Right lobe of liver (tissue), 4 donors: Measurements from ENCODE around the gene KYAT1.

Experiments
- POLR2A ChIP-seq: fragments of 450-650 bp; IDR thresholded peaks from one replicate; pipeline ENCODE4 v1.6.1; 2017; ENCODE audit warnings: antibody characterized with exemption, mild to moderate bottlenecking
- TF ChIP-seq, protein P1 (sequence below), 4 donors: fragments of 200-600 bp in 3 of 4; fragments of 450-650 bp in 1 of 4; IDR thresholded peaks; one replicate each; pipeline versions ENCODE4 v1.5.1 to v1.8.0; 2016 to 2022; ENCODE audit warnings: antibody characterized with exemption in 4 of 4, mild to moderate bottlenecking in 2 of 4
- donor health status: DM: no; HTN: no; CAD: no.
- donor health status: DM: no; HTN: no; CAD: no.
- donor health status: DM: no; HTN: yes; CAD: no.

DNA sequence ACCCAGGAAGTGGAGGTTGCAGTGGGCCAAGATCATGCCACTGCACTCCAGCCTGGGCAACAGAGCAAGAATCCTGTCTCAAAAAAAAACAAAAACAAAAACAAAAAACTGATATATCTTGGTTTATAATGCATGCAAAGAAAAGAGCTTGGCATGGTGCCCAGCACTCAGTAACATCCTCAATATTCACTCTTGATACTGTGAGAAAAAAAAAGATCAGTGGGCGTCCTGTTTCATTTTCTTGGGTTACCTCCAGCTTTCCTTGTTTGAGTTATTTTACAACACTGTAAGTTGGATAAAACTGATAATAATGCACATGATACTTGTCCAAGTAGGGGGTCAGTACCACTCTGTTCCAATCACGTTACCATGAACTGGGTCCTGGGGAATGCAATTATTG is 46.9 kb upstream of the KYAT1 start:
- TF ChIP-seq, protein P1, sequence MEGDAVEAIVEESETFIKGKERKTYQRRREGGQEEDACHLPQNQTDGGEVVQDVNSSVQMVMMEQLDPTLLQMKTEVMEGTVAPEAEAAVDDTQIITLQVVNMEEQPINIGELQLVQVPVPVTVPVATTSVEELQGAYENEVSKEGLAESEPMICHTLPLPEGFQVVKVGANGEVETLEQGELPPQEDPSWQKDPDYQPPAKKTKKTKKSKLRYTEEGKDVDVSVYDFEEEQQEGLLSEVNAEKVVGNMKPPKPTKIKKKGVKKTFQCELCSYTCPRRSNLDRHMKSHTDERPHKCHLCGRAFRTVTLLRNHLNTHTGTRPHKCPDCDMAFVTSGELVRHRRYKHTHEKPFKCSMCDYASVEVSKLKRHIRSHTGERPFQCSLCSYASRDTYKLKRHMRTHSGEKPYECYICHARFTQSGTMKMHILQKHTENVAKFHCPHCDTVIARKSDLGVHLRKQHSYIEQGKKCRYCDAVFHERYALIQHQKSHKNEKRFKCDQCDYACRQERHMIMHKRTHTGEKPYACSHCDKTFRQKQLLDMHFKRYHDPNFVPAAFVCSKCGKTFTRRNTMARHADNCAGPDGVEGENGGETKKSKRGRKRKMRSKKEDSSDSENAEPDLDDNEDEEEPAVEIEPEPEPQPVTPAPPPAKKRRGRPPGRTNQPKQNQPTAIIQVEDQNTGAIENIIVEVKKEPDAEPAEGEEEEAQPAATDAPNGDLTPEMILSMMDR (IDR thresholded peaks at IDR 0.05) = no peak
- no peak for TF ChIP-seq POLR2A
